ENCODE data around the gene PNKD. TPM values are rescaled to one million over a fixed set of nuclear protein-coding genes. Genes with fewer than 3 reads are reported as not detected.
A peak's percentile ranks its signal among the peaks of the same experiment; 100 is the strongest.

PNKD gene
- total RNA-seq, 1 donor from 2014 or later, result 58.4 TPM

- H3K27me3 Mint-ChIP-seq, result no peaks in the 10 kb centered on the region
- no peaks in the 10 kb centered on the region for H3K9me3 Mint-ChIP-seq
- H3K4me1 Mint-ChIP-seq (ENCODE audit: unreplicated experiment), result peaks cover 47% of the 10 kb centered on the region
- H3K27ac Mint-ChIP-seq, result no peak overlapping the region
- H3K4me3 Mint-ChIP-seq, result peak overlapping the region; percentile 67
- TF ChIP-seq CTCF (conservative IDR thresholded peaks at IDR 0.05), result no peak
- H3K36me3 Mint-ChIP-seq, result no peaks in the 10 kb centered on the region
- no peak for DNase-seq (ENCODE audit: extremely low spot score, unreplicated experiment)
Observed at GRCh38 chr2:218320704-218321336, 50.5 kb downstream of the PNKD start.

GRCh38 chr2:218322768-218323525 is 52.6 kb downstream of the PNKD start:
- H3K4me1 Mint-ChIP-seq (ENCODE audit: unreplicated experiment), result peaks cover 46% of the 10 kb centered on the region
- no peak for TF ChIP-seq CTCF (conservative IDR thresholded peaks at IDR 0.05)
- DNase-seq (ENCODE audit: extremely low spot score, unreplicated experiment), result peak; percentile 88
- H3K9me3 Mint-ChIP-seq, result no peaks in the 10 kb centered on the region
- peak overlapping the region; percentile 86 for H3K27ac Mint-ChIP-seq
- no peaks in the 10 kb centered on the region for H3K27me3 Mint-ChIP-seq
- H3K36me3 Mint-ChIP-seq, result no peaks in the 10 kb centered on the region
- H3K4me3 Mint-ChIP-seq, result peak overlapping the region; percentile 96

- peak overlapping the region; percentile 86 for H3K27ac Mint-ChIP-seq
- H3K4me1 Mint-ChIP-seq (ENCODE audit: unreplicated experiment), result peaks cover 51% of the 10 kb centered on the region
- no peaks in the 10 kb centered on the region for H3K36me3 Mint-ChIP-seq
- no peak for TF ChIP-seq CTCF (conservative IDR thresholded peaks at IDR 0.05)
- no peak for DNase-seq (ENCODE audit: extremely low spot score, unreplicated experiment)
- peak overlapping the region; percentile 96 for H3K4me3 Mint-ChIP-seq
- no peaks in the 10 kb centered on the region for H3K27me3 Mint-ChIP-seq
- H3K9me3 Mint-ChIP-seq, result no peaks in the 10 kb centered on the region
Observed at GRCh38 chr2:218323526-218324472, 53.5 kb downstream of the PNKD start.

GRCh38 chr2:218325566-218326160 is 55.3 kb downstream of the PNKD start:
- Mint-ChIP-seq H3K27ac (no peak overlapping the region), H3K36me3 (no peaks in the 10 kb centered on the region), H3K4me1 (ENCODE audit: unreplicated experiment) (peaks cover 51% of the 10 kb centered on the region)

More at GRCh38 chr2:218325566-218326160, 55.3 kb downstream of the PNKD start:
- Mint-ChIP-seq H3K9me3 (no peaks in the 10 kb centered on the region), H3K4me3 (peak overlapping the region; percentile 31), H3K27me3 (no peaks in the 10 kb centered on the region)
- DNase-seq (ENCODE audit: extremely low spot score, unreplicated experiment), result no peak
- TF ChIP-seq CTCF (conservative IDR thresholded peaks at IDR 0.05), result no peak

Measured in type B pancreatic cell (in vitro differentiated cells).